Liver (tissue), 9 donors: ENCODE data around the gene RNASEH2A. TPM values are rescaled to one million over a fixed set of nuclear protein-coding genes. Genes with fewer than 3 reads are reported as not detected.

ENCODE experiments used
- DNase-seq: peaks from one replicate; pipeline ENCODE4 v3.0.0-alpha.2; 2017; ENCODE audit warnings: low spot score
- H3K27ac ChIP-seq, 2 donors: one replicate each; pipeline ENCODE4 v1.7.0; 2013; ENCODE audit warnings: inconsistent platforms in 2 of 2, low read length in 2 of 2, control low read depth in 1 of 2, low read depth in 1 of 2, mild to moderate bottlenecking in 1 of 2
- H3K27me3 ChIP-seq, 4 donors: one replicate each; pipeline versions ENCODE4 v1.6.1 to v1.7.0; 2013; ENCODE audit warnings: low read length in 3 of 4, inconsistent platforms in 1 of 4, mild to moderate bottlenecking in 1 of 4, moderate library complexity in 1 of 4; ENCODE audit not compliant: control insufficient read depth in 4 of 4, insufficient read depth in 4 of 4
- H3K36me3 ChIP-seq, 4 donors: one replicate each; pipeline versions ENCODE4 v1.6.1 to v1.7.0; 2013; ENCODE audit warnings: low read length in 3 of 4, mild to moderate bottlenecking in 3 of 4, low read depth in 1 of 4, moderate library complexity in 1 of 4; ENCODE audit not compliant: control insufficient read depth in 4 of 4, insufficient read depth in 3 of 4
- H3K4me1 ChIP-seq, 4 donors: one replicate each; pipeline versions ENCODE4 v1.6.1 to v1.7.0; 2013; ENCODE audit warnings: low read length in 3 of 4, mild to moderate bottlenecking in 3 of 4, moderate library complexity in 1 of 4; ENCODE audit not compliant: control insufficient read depth in 4 of 4, insufficient read depth in 4 of 4
- H3K4me3 ChIP-seq, 3 donors: one replicate each; pipeline versions ENCODE4 v1.6.1 to v1.7.0; 2013; ENCODE audit warnings: low read length in 3 of 3, control low read depth in 1 of 3, low read depth in 1 of 3, mild to moderate bottlenecking in 1 of 3
- H3K9ac ChIP-seq, 2 donors: one replicate each; pipeline ENCODE4 v1.7.0; 2013; ENCODE audit warnings: low read length in 2 of 2, mild to moderate bottlenecking in 2 of 2, moderate library complexity in 2 of 2, control low read depth in 1 of 2, low read depth in 1 of 2
- H3K9me3 ChIP-seq, 4 donors: one replicate each; pipeline versions ENCODE4 v1.6.1 to v1.7.0; 2013; ENCODE audit warnings: low read length in 3 of 4; ENCODE audit not compliant: control insufficient read depth in 4 of 4
- EGR1 ChIP-seq, 2 donors: IDR thresholded peaks; 2 replicates each; pipeline ENCODE4 v1.6.1; 2016 to 2018; ENCODE audit warnings: antibody characterized with exemption in 2 of 2, low read depth in 2 of 2
- FOXA1 ChIP-seq: IDR thresholded peaks from 2 replicates; pipeline ENCODE4 v1.6.1; 2016; ENCODE audit warnings: antibody characterized with exemption
- FOXA2 ChIP-seq: IDR thresholded peaks from 2 replicates; pipeline ENCODE4 v1.6.1; 2016; ENCODE audit warnings: antibody characterized with exemption
- GABPA ChIP-seq, 2 donors: IDR thresholded peaks in 1 of 2; conservative IDR thresholded peaks in 1 of 2; 2 replicates each; pipeline ENCODE4 v1.6.1; 2016; ENCODE audit warnings: antibody characterized with exemption in 2 of 2, mild to moderate bottlenecking in 1 of 2, moderate library complexity in 1 of 2
- HNF4A ChIP-seq, 2 donors: conservative IDR thresholded peaks; 2 replicates each; pipeline ENCODE4 v1.6.1; 2016; ENCODE audit warnings: antibody characterized with exemption in 2 of 2, mild to moderate bottlenecking in 2 of 2
- HNF4G ChIP-seq: IDR thresholded peaks from 2 replicates; pipeline ENCODE4 v1.6.1; 2016; ENCODE audit warnings: antibody characterized with exemption
- JUND ChIP-seq, 2 donors: IDR thresholded peaks; 2 replicates each; pipeline ENCODE4 v1.6.1; 2016; ENCODE audit warnings: antibody characterized with exemption in 2 of 2
- NR2F2 ChIP-seq: IDR thresholded peaks from 2 replicates; pipeline ENCODE4 v1.6.1; 2016; ENCODE audit warnings: antibody characterized with exemption
- RAD21 ChIP-seq, 2 donors: IDR thresholded peaks; 2 replicates each; pipeline ENCODE4 v1.6.1; 2016; ENCODE audit warnings: antibody characterized with exemption in 2 of 2, mild to moderate bottlenecking in 2 of 2
- RXRA ChIP-seq, 2 donors: IDR thresholded peaks; 2 replicates each; pipeline ENCODE4 v1.6.1; 2017 to 2018; ENCODE audit warnings: antibody characterized with exemption in 2 of 2, mild to moderate bottlenecking in 1 of 2
- SP1 ChIP-seq: IDR thresholded peaks from 2 replicates; pipeline ENCODE4 v1.6.1; 2018; ENCODE audit warnings: antibody characterized with exemption, mild to moderate bottlenecking
- TAF1 ChIP-seq: conservative IDR thresholded peaks from 2 replicates; pipeline ENCODE4 v1.6.1; 2016; ENCODE audit warnings: antibody characterized with exemption, mild to moderate bottlenecking
- YY1 ChIP-seq: IDR thresholded peaks from 2 replicates; pipeline ENCODE4 v1.6.1; 2016; ENCODE audit warnings: antibody characterized with exemption, mild to moderate bottlenecking
- WGBS: extraction: QIAGEN DNeasy Blood & Tissue Kit; methylation state at CpG from one replicate; pipeline ENCODE4 v1.1.7; 2013; 5-methylcytosine and 5-hydroxymethylcytosine counted together
- polyA plus RNA-seq, 2 donors: library from polyadenylated mRNA; stranded (reverse) in 1 of 2; unstranded in 1 of 2; fragments of 200-250 nt in 1 of 2; fragments of >200 nt in 1 of 2; fragmentation: Nextera tagmentation in 1 of 2; extraction: Ambion mirVana in 1 of 2; gene quantifications; one replicate each; pipeline versions ENCODE4 v1.2.1 to v1.2.3, GENCODE V29; 2013 to 2015
- total RNA-seq, 2 donors: library from RNA; depleted of rRNA; stranded (reverse); fragments of >200 nt; gene quantifications; one replicate each; pipeline ENCODE4 v1.2.3, GENCODE V29; 2014
- TF ChIP-seq, protein P1 (sequence below): fragments of 150-350 bp; IDR thresholded peaks from 2 replicates; pipeline ENCODE4 v1.5.1; 2017; ENCODE audit warnings: improper control_type of control experiment, low read depth, low read length; ENCODE audit not compliant: missing input control
- TF ChIP-seq, protein P2 (sequence below): IDR thresholded peaks from 2 replicates; pipeline ENCODE4 v1.6.1; 2016; ENCODE audit warnings: antibody characterized with exemption
- TF ChIP-seq, protein P3 (sequence below): IDR thresholded peaks from 2 replicates; pipeline ENCODE4 v1.6.1; 2016; ENCODE audit warnings: antibody characterized with exemption, mild to moderate bottlenecking
- TF ChIP-seq, protein P4 (sequence below): IDR thresholded peaks from 2 replicates; pipeline ENCODE4 v1.6.1; 2016; ENCODE audit warnings: antibody characterized with exemption
- TF ChIP-seq, protein P5 (sequence below): IDR thresholded peaks from 2 replicates; pipeline ENCODE4 v1.6.1; 2016; ENCODE audit warnings: antibody characterized with exemption
- donor health status: healthy.
- donor health status: healthy.
- donor health status: healthy.
- donor health status: healthy.
- donor health status: healthy.

Gene RNASEH2A
- total and polyA plus RNA-seq, 4 donors: 1.8 to 17.5 (median 3.5) TPM

DNA sequence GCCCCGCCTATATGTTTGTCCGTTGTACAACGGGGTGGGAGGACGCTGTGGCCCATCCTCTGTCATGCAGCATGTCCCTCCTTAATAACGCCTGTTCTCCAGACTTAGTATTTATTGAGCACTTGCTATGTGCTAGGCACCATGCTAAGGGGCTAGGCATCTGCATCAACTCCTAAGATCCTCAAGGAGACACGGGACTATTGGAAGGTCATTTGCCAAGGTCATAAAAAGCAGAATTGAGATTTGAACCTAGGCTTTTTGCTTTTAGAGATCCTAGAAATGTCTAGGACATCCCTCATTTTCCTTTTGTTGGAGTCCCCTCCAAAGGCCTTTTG, 30.1 kb downstream of the RNASEH2A start:
- TF ChIP-seq HNF4A (conservative IDR thresholded peaks at IDR 0.05): no peak
- TF ChIP-seq RAD21 (IDR thresholded peaks at IDR 0.05): no peak
- TF ChIP-seq FOXA2: no peak
- TF ChIP-seq, protein P1, sequence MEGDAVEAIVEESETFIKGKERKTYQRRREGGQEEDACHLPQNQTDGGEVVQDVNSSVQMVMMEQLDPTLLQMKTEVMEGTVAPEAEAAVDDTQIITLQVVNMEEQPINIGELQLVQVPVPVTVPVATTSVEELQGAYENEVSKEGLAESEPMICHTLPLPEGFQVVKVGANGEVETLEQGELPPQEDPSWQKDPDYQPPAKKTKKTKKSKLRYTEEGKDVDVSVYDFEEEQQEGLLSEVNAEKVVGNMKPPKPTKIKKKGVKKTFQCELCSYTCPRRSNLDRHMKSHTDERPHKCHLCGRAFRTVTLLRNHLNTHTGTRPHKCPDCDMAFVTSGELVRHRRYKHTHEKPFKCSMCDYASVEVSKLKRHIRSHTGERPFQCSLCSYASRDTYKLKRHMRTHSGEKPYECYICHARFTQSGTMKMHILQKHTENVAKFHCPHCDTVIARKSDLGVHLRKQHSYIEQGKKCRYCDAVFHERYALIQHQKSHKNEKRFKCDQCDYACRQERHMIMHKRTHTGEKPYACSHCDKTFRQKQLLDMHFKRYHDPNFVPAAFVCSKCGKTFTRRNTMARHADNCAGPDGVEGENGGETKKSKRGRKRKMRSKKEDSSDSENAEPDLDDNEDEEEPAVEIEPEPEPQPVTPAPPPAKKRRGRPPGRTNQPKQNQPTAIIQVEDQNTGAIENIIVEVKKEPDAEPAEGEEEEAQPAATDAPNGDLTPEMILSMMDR: no peak
- TF ChIP-seq, protein P2, sequence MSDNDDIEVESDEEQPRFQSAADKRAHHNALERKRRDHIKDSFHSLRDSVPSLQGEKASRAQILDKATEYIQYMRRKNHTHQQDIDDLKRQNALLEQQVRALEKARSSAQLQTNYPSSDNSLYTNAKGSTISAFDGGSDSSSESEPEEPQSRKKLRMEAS: no peak
- no peak for TF ChIP-seq HNF4G
- no peak for TF ChIP-seq RXRA (IDR thresholded peaks at IDR 0.05)
- TF ChIP-seq, protein P3, sequence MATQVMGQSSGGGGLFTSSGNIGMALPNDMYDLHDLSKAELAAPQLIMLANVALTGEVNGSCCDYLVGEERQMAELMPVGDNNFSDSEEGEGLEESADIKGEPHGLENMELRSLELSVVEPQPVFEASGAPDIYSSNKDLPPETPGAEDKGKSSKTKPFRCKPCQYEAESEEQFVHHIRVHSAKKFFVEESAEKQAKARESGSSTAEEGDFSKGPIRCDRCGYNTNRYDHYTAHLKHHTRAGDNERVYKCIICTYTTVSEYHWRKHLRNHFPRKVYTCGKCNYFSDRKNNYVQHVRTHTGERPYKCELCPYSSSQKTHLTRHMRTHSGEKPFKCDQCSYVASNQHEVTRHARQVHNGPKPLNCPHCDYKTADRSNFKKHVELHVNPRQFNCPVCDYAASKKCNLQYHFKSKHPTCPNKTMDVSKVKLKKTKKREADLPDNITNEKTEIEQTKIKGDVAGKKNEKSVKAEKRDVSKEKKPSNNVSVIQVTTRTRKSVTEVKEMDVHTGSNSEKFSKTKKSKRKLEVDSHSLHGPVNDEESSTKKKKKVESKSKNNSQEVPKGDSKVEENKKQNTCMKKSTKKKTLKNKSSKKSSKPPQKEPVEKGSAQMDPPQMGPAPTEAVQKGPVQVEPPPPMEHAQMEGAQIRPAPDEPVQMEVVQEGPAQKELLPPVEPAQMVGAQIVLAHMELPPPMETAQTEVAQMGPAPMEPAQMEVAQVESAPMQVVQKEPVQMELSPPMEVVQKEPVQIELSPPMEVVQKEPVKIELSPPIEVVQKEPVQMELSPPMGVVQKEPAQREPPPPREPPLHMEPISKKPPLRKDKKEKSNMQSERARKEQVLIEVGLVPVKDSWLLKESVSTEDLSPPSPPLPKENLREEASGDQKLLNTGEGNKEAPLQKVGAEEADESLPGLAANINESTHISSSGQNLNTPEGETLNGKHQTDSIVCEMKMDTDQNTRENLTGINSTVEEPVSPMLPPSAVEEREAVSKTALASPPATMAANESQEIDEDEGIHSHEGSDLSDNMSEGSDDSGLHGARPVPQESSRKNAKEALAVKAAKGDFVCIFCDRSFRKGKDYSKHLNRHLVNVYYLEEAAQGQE: no peak
- no peak for TF ChIP-seq FOXA1
- TF ChIP-seq, protein P4, sequence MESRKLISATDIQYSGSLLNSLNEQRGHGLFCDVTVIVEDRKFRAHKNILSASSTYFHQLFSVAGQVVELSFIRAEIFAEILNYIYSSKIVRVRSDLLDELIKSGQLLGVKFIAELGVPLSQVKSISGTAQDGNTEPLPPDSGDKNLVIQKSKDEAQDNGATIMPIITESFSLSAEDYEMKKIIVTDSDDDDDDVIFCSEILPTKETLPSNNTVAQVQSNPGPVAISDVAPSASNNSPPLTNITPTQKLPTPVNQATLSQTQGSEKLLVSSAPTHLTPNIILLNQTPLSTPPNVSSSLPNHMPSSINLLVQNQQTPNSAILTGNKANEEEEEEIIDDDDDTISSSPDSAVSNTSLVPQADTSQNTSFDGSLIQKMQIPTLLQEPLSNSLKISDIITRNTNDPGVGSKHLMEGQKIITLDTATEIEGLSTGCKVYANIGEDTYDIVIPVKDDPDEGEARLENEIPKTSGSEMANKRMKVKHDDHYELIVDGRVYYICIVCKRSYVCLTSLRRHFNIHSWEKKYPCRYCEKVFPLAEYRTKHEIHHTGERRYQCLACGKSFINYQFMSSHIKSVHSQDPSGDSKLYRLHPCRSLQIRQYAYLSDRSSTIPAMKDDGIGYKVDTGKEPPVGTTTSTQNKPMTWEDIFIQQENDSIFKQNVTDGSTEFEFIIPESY: no peak
- no peak for TF ChIP-seq NR2F2
- Histone ChIP-seq H3K4me1 (peaks cover 0 to 15% (median 6%) of the 10 kb centered on the region in 4 donors), H3K27me3 (peaks cover 0 to 26% (median 19%) of the 10 kb centered on the region in 4 donors), H3K9me3 (no peaks in the 10 kb centered on the region), H3K9ac (no peak overlapping the region), H3K27ac (no peak overlapping the region), H3K4me3 (no peak overlapping the region), H3K36me3 (no peaks in the 10 kb centered on the region)
- 6% methylated on average over 6 of the region's 6 CpGs for WGBS
- no peak for DNase-seq

DNA sequence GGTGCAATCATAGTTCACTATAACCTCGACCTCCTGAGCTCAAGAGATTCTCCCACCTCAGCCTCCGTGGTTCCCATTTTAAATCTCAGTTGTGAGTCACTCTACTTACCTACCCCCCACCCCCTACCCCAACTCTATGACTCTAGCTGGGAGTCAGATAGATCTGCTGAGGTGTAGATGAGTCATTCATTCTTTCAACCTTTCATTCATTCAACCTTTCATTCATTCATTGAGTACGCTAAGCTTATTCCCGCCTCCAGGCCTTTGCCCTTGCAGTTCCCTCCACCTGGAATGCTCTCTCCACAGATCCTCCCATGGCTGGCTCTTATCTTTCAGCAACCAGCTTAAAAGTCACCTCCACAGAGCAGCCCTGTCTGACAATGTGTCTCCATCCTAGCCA, 30.8 kb downstream of the RNASEH2A start:
- no peaks in the 10 kb centered on the region for H3K36me3 ChIP-seq
- no peaks in the 10 kb centered on the region for H3K9me3 ChIP-seq
- peaks cover 0 to 28% (median 16%) of the 10 kb centered on the region in 4 donors for H3K27me3 ChIP-seq
- 70% methylated on average over 4 of the region's 4 CpGs for WGBS
- H3K27ac ChIP-seq: no peak overlapping the region
- H3K9ac ChIP-seq: no peak overlapping the region
- H3K4me1 ChIP-seq: peaks cover 0 to 15% (median 6%) of the 10 kb centered on the region in 4 donors
- no peak overlapping the region for H3K4me3 ChIP-seq
- DNase-seq: no peak
- TF ChIP-seq YY1 (no peak), SP1 (no peak), GABPA (IDR thresholded peaks at IDR 0.05 in 1 of 2, conservative IDR thresholded peaks at IDR 0.05 in 1 of 2) (no peak), HNF4A (conservative IDR thresholded peaks at IDR 0.05) (no peak), RXRA (IDR thresholded peaks at IDR 0.05) (no peak), FOXA1 (no peak), JUND (IDR thresholded peaks at IDR 0.05) (no peak), NR2F2 (no peak), TAF1 (no peak), HNF4G (no peak), RAD21 (IDR thresholded peaks at IDR 0.05) (no peak), EGR1 (IDR thresholded peaks at IDR 0.05; ENCODE audit: low read depth in 2 of 2) (no peak)
- TF ChIP-seq, protein P5, sequence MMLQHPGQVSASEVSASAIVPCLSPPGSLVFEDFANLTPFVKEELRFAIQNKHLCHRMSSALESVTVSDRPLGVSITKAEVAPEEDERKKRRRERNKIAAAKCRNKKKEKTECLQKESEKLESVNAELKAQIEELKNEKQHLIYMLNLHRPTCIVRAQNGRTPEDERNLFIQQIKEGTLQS: no peak
- TF ChIP-seq, protein P1: no peak
- TF ChIP-seq, protein P3: no peak
